SK-N-MC (cell line): ENCODE data around the gene WWTR1.

Source experiments
- EZH2 ChIP-seq: fragments of 200-600 bp; sonication (generic); IDR thresholded peaks from one replicate; pipeline ENCODE4 v1.6.1; 2017; ENCODE audit warnings: antibody characterized with exemption
- POLR2AphosphoS5 ChIP-seq: IDR thresholded peaks from 2 replicates; pipeline ENCODE4 v1.6.1; 2012; ENCODE audit warnings: mild to moderate bottlenecking, low read depth, low read length, borderline replicate concordance

DNA sequence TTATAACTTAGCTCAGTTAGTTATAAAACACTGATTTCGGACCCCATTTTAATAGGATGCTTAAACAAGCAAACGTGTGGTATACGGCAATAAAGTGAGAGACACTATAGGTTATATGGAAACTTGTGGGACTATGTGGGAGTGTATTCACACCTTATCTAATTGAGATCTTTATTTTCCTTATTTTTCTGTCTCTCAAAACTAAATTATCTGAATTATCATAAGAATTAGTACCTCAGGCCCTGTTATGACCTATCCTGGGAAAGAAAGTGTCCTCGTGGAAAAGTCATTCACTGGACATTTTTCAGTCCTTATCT, 14.4 kb downstream of the WWTR1 start:
- no peak for TF ChIP-seq POLR2AphosphoS5
- TF ChIP-seq EZH2: no peak
